GM23338 (cell line): ENCODE measurements around the gene DDX20. TPM values are rescaled to one million over a fixed set of nuclear protein-coding genes. Genes with fewer than 3 reads are reported as not detected.

ENCODE experiments used
- ATAC-seq: fragments of 200-7000 bp; cut with Tn5 transposase; 3 replicates; pipeline ENCODE4 v1.9.1; 2020
- DNase-seq: peaks from one replicate; pipeline ENCODE4 v3.0.0-alpha.2; 2015; ENCODE audit warnings: low spot score
- H2AFZ ChIP-seq: fragments of 200-600 bp; sonication (generic); 2 replicates; pipeline ENCODE4 v1.8.0; 2016; ENCODE audit warnings: antibody characterized with exemption, mild to moderate bottlenecking, moderate library complexity
- H3F3A ChIP-seq: fragments of 200-600 bp; sonication (generic); replicated peaks from 2 replicates; pipeline ENCODE4 v1.8.0; 2017; ENCODE audit warnings: antibody characterized with exemption, mixed run types, low read depth
- H3K27ac ChIP-seq: fragments of 200-600 bp; sonication (generic); 2 replicates; pipeline ENCODE4 v1.6.1; 2016; ENCODE audit warnings: low read depth
- H3K27me3 ChIP-seq: fragments of 200-600 bp; sonication (generic); 2 replicates; pipeline ENCODE4 v1.8.0; 2016; ENCODE audit warnings: mild to moderate bottlenecking, mixed run types, moderate library complexity; ENCODE audit not compliant: insufficient read depth
- H3K36me3 ChIP-seq: fragments of 200-600 bp; sonication (generic); 2 replicates; pipeline ENCODE4 v1.8.0; 2016; ENCODE audit warnings: mild to moderate bottlenecking; ENCODE audit not compliant: insufficient read depth
- H3K4me1 ChIP-seq: fragments of 200-600 bp; sonication (generic); 2 replicates; pipeline ENCODE4 v1.8.0; 2016; ENCODE audit warnings: mild to moderate bottlenecking, moderate library complexity; ENCODE audit not compliant: insufficient read depth
- H3K4me2 ChIP-seq: fragments of 200-600 bp; sonication (generic); 2 replicates; pipeline ENCODE4 v1.7.1; 2017; ENCODE audit warnings: mixed run types
- H3K4me3 ChIP-seq: fragments of 200-600 bp; sonication (generic); 2 replicates; pipeline ENCODE4 v1.6.1; 2016; ENCODE audit warnings: mixed run types
- H3K79me2 ChIP-seq: fragments of 200-600 bp; sonication (generic); replicated peaks from 2 replicates; pipeline ENCODE4 v1.8.0; 2017; ENCODE audit warnings: mild to moderate bottlenecking; ENCODE audit not compliant: insufficient read depth
- H3K9me2 ChIP-seq: fragments of 200-600 bp; sonication (generic); 2 replicates; pipeline ENCODE4 v1.8.0; 2017; ENCODE audit not compliant: insufficient read depth
- H4K20me1 ChIP-seq: fragments of 200-600 bp; sonication (generic); replicated peaks from 2 replicates; pipeline ENCODE4 v1.8.0; 2017; ENCODE audit warnings: mild to moderate bottlenecking; ENCODE audit not compliant: insufficient read depth
- H3K27ac Mint-ChIP-seq: 2 replicates; pipeline ENCODE4 v1.8.0; 2020; ENCODE audit warnings: inconsistent platforms, mild to moderate bottlenecking, moderate library complexity, mixed read lengths
- H3K27me3 Mint-ChIP-seq: 3 replicates; pipeline ENCODE4 v1.8.0; 2022; ENCODE audit warnings: low read depth, mild to moderate bottlenecking, moderate library complexity, mixed read lengths, inconsistent platforms; ENCODE audit not compliant: insufficient read depth, poor library complexity
- H3K36me3 Mint-ChIP-seq: 3 replicates; pipeline ENCODE4 v1.8.0; 2021; ENCODE audit warnings: low read depth, mild to moderate bottlenecking, inconsistent platforms, moderate library complexity, mixed read lengths
- H3K4me1 Mint-ChIP-seq: 3 replicates; pipeline ENCODE4 v1.8.0; 2020; ENCODE audit warnings: mild to moderate bottlenecking, inconsistent platforms, mixed read lengths
- H3K4me3 Mint-ChIP-seq: 3 replicates; pipeline ENCODE4 v1.8.0; 2021; ENCODE audit warnings: moderate library complexity, mild to moderate bottlenecking, inconsistent platforms, mixed read lengths
- H3K9me3 Mint-ChIP-seq: 3 replicates; pipeline ENCODE4 v1.8.0; 2020; ENCODE audit warnings: moderate library complexity, mild to moderate bottlenecking, inconsistent platforms, mixed read lengths
- CREB1 ChIP-seq: fragments of 250-450 bp; sonication (Bioruptor Pico); IDR thresholded peaks from 2 replicates; pipeline ENCODE4 v1.5.0; 2020; ENCODE audit warnings: low read depth, mild to moderate bottlenecking, moderate library complexity
- POLR2AphosphoS5 ChIP-seq: IDR thresholded peaks from 2 replicates; pipeline ENCODE4 v1.6.1; 2016; ENCODE audit warnings: antibody characterized with exemption, low read depth
- STAT1 ChIP-seq: IDR thresholded peaks from one replicate; pipeline ENCODE4 v1.6.1; 2016; ENCODE audit warnings: antibody characterized with exemption; ENCODE audit not compliant: unreplicated experiment
- ZNF331 ChIP-seq: fragments of 250-450 bp; sonication (Bioruptor Pico); IDR thresholded peaks from 2 replicates; pipeline ENCODE4 v1.5.0; 2020; ENCODE audit warnings: low read depth, mild to moderate bottlenecking, moderate library complexity
- polyA plus RNA-seq: library from polyadenylated mRNA; unstranded; fragments of >200 nt; fragmentation: Nextera tagmentation; extraction: Ambion mirVana; gene quantifications from 2 replicates; pipeline ENCODE4 v1.2.1, GENCODE V29; 2016
- total RNA-seq: library from RNA; depleted of rRNA; stranded (reverse); fragments of >200 nt; shearing (Covaris generic); gene quantifications from 2 replicates; pipeline ENCODE4 v1.2.3, GENCODE V29; 2014
- TF ChIP-seq, protein P1 (sequence below): IDR thresholded peaks from 2 replicates; pipeline ENCODE4 v1.6.1; 2016; ENCODE audit warnings: antibody characterized with exemption
- TF ChIP-seq, protein P2 (sequence below): IDR thresholded peaks from one replicate; pipeline ENCODE4 v1.6.1; 2018; ENCODE audit warnings: antibody characterized with exemption; ENCODE audit not compliant: unreplicated experiment

DDX20 gene
- total and polyA plus RNA-seq, 2 experiments from 2014 or later = 11.9 to 54.4 TPM

DNA sequence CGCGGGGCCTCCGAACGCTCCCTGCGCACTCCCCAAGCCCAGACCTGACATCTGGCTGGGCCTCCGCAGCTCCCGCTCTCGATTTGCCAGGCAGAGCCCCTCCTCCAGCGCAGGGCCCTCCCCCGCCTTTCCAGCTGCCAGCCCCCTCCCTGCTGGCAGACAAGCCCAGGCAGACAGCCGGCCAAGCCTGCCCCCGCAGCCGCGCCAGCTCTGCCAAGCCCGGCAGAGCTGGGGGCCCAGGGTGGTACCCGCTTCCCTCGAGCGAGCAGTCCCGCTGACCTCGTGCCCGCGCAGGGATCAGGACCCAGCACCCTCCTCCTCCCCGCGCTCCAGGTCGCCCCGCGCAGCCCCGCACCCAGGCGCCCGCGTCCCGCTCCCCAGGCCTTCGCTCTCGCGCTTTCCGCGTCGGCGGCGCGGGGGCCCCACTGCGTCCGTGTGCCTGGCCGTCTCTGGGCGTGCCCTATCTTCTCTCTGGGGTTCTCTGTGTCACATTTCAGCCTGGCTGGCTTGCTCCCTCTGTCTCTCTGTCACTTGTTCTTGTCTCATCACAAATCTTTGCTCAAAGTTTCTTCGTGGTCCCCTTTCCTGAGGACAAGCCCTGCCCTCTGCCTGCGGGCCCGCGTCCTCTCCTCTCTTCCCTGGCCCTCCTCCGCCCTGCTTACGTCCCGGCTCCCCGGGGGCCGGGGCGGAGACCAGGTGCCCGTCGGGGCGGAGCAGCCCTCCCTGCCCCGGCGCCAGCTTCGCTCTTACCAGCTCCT is 17.1 kb upstream of the DDX20 start:
- peak overlapping the region; percentile 93 for H3K27ac ChIP-seq
- H3K36me3 ChIP-seq = no peaks in the 10 kb centered on the region
- peak overlapping the region; percentile 95 for H3K4me2 ChIP-seq
- peak; percentile 74 for DNase-seq
- H3K4me1 Mint-ChIP-seq = peaks cover 4% of the 10 kb centered on the region; the same call in 2 of the 3 replicates
- H2AFZ ChIP-seq = peak overlapping the region; percentile 76
- ATAC-seq = peak; percentile 25
- H3K27ac Mint-ChIP-seq = peak overlapping the region; percentile 84; the same call in 1 of the 2 replicates
- no peak for TF ChIP-seq STAT1
- TF ChIP-seq CREB1 (CRISPR knock-in tag) = peak; percentile 50; the same call in 1 of the 2 replicates
- TF ChIP-seq POLR2AphosphoS5 = peak; percentile 30
- no peaks in the 10 kb centered on the region for H3K9me2 ChIP-seq
- peaks cover 22% of the 10 kb centered on the region for H3K27me3 Mint-ChIP-seq
- H3K4me1 ChIP-seq = peaks cover 47% of the 10 kb centered on the region
- peaks cover 18% of the 10 kb centered on the region for H3K27me3 ChIP-seq
- H4K20me1 ChIP-seq = peaks cover 12% of the 10 kb centered on the region; the same call in 1 of the 2 replicates
- H3K9me3 Mint-ChIP-seq = no peaks in the 10 kb centered on the region; the same call in 1 of the 3 replicates
- H3K79me2 ChIP-seq = peaks cover 31% of the 10 kb centered on the region
- peak overlapping the region; percentile 95 for H3K4me3 ChIP-seq
- H3K4me3 Mint-ChIP-seq = no peak overlapping the region; the same call in 1 of the 3 replicates
- peaks cover 3% of the 10 kb centered on the region; the same call in 1 of the 3 replicates for H3K36me3 Mint-ChIP-seq
- H3F3A ChIP-seq = peaks cover 29% of the 10 kb centered on the region

DNA sequence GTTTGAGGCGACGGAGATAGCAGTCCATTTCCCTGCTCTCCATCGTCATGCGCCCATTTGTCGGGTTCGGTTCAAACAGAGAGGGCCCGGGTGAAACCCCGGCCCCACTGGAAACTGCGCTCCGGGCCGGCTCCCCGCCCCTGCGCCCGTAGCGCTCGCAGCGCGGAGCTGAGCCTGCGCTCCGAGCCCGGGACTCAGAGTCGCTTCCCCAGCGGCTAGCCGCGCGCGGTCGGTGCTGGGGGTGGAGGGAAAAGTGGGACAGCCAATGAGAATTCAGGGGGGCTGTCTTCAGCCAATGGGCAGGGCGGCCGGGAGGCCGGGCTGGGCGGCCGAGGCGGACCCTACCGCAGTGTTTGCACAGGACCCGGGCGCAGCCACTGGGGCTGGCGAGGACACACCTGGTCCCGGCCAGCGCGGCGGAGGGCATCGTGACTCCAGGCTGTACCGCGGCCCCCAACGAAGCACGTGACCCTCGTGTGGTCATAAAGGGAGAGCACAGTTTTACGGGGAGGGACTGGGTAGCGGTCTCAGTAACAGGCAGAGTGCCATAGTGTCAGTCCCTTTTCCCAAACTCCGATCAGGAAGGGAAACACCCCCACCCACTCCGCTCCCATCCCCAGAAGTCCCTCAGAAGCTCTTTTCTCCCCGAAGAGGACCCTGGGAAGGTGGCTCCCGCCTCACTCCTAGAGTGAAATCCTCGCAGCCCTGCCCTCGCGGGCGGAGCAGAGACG is 16.3 kb upstream of the DDX20 start, which contains the start of gene INKA2:
Gene INKA2, minus strand, starts transcription at position 202 of the 731 bp plus-strand sequence. Its CDS starts 153 bp downstream, at position 49.
- Histone ChIP-seq H3K4me1 (peaks cover 40% of the 10 kb centered on the region), H4K20me1 (peaks cover 12% of the 10 kb centered on the region; the same call in 1 of the 2 replicates), H2AFZ (peak within 1 kb of the TSS; percentile 82), H3K4me3 (peak within 1 kb of the TSS; percentile 95), H3K27ac (peak within 1 kb of the TSS; percentile 93), H3K27me3 (peaks cover 18% of the 10 kb centered on the region), H3K9me2 (no peaks in the 10 kb centered on the region), H3K4me2 (peak within 1 kb of the TSS; percentile 95), H3K36me3 (no peaks in the 10 kb centered on the region), H3K79me2 (peaks cover 28% of the 10 kb centered on the region), H3F3A (peaks cover 29% of the 10 kb centered on the region)
- TF ChIP-seq STAT1 = no peak
- TF ChIP-seq, protein P1, sequence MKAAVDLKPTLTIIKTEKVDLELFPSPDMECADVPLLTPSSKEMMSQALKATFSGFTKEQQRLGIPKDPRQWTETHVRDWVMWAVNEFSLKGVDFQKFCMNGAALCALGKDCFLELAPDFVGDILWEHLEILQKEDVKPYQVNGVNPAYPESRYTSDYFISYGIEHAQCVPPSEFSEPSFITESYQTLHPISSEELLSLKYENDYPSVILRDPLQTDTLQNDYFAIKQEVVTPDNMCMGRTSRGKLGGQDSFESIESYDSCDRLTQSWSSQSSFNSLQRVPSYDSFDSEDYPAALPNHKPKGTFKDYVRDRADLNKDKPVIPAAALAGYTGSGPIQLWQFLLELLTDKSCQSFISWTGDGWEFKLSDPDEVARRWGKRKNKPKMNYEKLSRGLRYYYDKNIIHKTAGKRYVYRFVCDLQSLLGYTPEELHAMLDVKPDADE = no peak
- no peak for TF ChIP-seq ZNF331
- TF ChIP-seq, protein P2, sequence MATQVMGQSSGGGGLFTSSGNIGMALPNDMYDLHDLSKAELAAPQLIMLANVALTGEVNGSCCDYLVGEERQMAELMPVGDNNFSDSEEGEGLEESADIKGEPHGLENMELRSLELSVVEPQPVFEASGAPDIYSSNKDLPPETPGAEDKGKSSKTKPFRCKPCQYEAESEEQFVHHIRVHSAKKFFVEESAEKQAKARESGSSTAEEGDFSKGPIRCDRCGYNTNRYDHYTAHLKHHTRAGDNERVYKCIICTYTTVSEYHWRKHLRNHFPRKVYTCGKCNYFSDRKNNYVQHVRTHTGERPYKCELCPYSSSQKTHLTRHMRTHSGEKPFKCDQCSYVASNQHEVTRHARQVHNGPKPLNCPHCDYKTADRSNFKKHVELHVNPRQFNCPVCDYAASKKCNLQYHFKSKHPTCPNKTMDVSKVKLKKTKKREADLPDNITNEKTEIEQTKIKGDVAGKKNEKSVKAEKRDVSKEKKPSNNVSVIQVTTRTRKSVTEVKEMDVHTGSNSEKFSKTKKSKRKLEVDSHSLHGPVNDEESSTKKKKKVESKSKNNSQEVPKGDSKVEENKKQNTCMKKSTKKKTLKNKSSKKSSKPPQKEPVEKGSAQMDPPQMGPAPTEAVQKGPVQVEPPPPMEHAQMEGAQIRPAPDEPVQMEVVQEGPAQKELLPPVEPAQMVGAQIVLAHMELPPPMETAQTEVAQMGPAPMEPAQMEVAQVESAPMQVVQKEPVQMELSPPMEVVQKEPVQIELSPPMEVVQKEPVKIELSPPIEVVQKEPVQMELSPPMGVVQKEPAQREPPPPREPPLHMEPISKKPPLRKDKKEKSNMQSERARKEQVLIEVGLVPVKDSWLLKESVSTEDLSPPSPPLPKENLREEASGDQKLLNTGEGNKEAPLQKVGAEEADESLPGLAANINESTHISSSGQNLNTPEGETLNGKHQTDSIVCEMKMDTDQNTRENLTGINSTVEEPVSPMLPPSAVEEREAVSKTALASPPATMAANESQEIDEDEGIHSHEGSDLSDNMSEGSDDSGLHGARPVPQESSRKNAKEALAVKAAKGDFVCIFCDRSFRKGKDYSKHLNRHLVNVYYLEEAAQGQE = no peak
- TF ChIP-seq POLR2AphosphoS5 = peak; percentile 73
- Mint-ChIP-seq H3K36me3 (peaks cover 3% of the 10 kb centered on the region; the same call in 1 of the 3 replicates), H3K4me1 (peaks cover 4% of the 10 kb centered on the region; the same call in 2 of the 3 replicates), H3K27me3 (peaks cover 22% of the 10 kb centered on the region), H3K9me3 (no peaks in the 10 kb centered on the region; the same call in 1 of the 3 replicates), H3K27ac (peak within 1 kb of the TSS; percentile 90), H3K4me3 (no peak within 1 kb of the TSS; the same call in 1 of the 3 replicates)
- peak; percentile 74 for ATAC-seq
- DNase-seq = peak; percentile 93
